ENCODE results near the gene DDX43.
"Not testable (repeated sequence)": the region's sequence is repeated elsewhere in the genome, so short reads cannot be mapped to it uniquely, and the experiment has no call there.

Gene DDX43

GRCh38 chr6:73388800-73389512 is 5.7 kb upstream of the DDX43 start:
- no peak for DNase-seq (ENCODE audit: low read depth)
- peak; percentile 89 for TF ChIP-seq CTCF (conservative IDR thresholded peaks at IDR 0.05; ENCODE audit: low read depth, low read length)

GRCh38 chr6:73389854-73390253 is 4.8 kb upstream of the DDX43 start:
- no peak overlapping the region for H3K4me3 ChIP-seq (ENCODE audit: low read length)
- DNase-seq (ENCODE audit: low read depth), result no peak
- no peak for TF ChIP-seq CTCF (conservative IDR thresholded peaks at IDR 0.05; ENCODE audit: low read depth, low read length)

More at GRCh38 chr6:73388800-73389512, 5.7 kb upstream of the DDX43 start:
- H3K4me3 ChIP-seq (ENCODE audit: low read length), result peak overlapping the region; percentile 67

GRCh38 chr6:73391675-73392074 is 3.0 kb upstream of the DDX43 start:
- H3K4me3 ChIP-seq (ENCODE audit: low read length), result no peak overlapping the region
- DNase-seq (ENCODE audit: low read depth), result no peak
- TF ChIP-seq CTCF (conservative IDR thresholded peaks at IDR 0.05; ENCODE audit: low read depth, low read length), result no peak

GRCh38 chr6:73392188-73392587 is 2.4 kb upstream of the DDX43 start:
- H3K4me3 ChIP-seq (ENCODE audit: low read length); DNase-seq (ENCODE audit: low read depth): not testable (repeated sequence)

- no peak for DNase-seq (ENCODE audit: low read depth)
- TF ChIP-seq CTCF (conservative IDR thresholded peaks at IDR 0.05; ENCODE audit: low read depth, low read length), result no peak
- no peak overlapping the region for H3K4me3 ChIP-seq (ENCODE audit: low read length)
Measured at GRCh38 chr6:73393278-73393677, 1.4 kb upstream of the DDX43 start.

GRCh38 chr6:73395875-73396274 is 1.2 kb downstream of the DDX43 start:
- no peak for DNase-seq (ENCODE audit: low read depth)
- TF ChIP-seq CTCF (conservative IDR thresholded peaks at IDR 0.05; ENCODE audit: low read depth, low read length), result no peak
- no peak overlapping the region for H3K4me3 ChIP-seq (ENCODE audit: low read length)

GRCh38 chr6:73400656-73401055 is 6.0 kb downstream of the DDX43 start:
- no peak for DNase-seq (ENCODE audit: low read depth)
- H3K4me3 ChIP-seq (ENCODE audit: low read length), result no peak overlapping the region
- TF ChIP-seq CTCF (conservative IDR thresholded peaks at IDR 0.05; ENCODE audit: low read depth, low read length), result no peak

Measured in retinal pigment epithelial cell (primary cell).